SK-N-SH (cell line): Measurements from ENCODE around the gene CA5B. TPM values are rescaled to one million over a fixed set of nuclear protein-coding genes. Genes with fewer than 3 reads are reported as not detected.
"Not testable (repeated sequence)": the region's sequence is repeated elsewhere in the genome, so short reads cannot be mapped to it uniquely, and the experiment has no call there.

Source experiments
- CTCF ChIA-PET: fragments of 300-600, 350-600 bp; formaldehyde crosslinking; extraction: SDS; loops from one replicate; lab custom pipeline; 2021; lab: Yijun Ruan, JAX
- POLR2A ChIA-PET: fragments of 350-600 bp; sonication (Branson Sonifier 250); formaldehyde crosslinking; extraction: SDS; loops from one replicate; lab custom pipeline; 2020; ENCODE audit warnings: antibody characterized with exemption, inconsistent platforms; lab: Yijun Ruan, JAX
- DNase-seq: peaks from one replicate; pipeline ENCODE4 v3.0.0; 2012
- H2AFZ ChIP-seq: fragments of 200-600 bp; sonication (generic); 2 replicates; pipeline ENCODE4 v1.8.1; 2016; ENCODE audit warnings: antibody characterized with exemption, mild to moderate bottlenecking, low read depth
- H3F3A ChIP-seq: fragments of 200-600 bp; sonication (generic); replicated peaks from 2 replicates; pipeline ENCODE3; 2016; ENCODE audit warnings: antibody characterized with exemption, mild to moderate bottlenecking; ENCODE audit not compliant: insufficient read depth
- H3K27ac ChIP-seq, 2 experiments: fragments of 200-500 bp in 1 of 2; fragments of 200-600 bp in 1 of 2; sonication (Bioruptor generic) in 1 of 2; sonication (generic), shearing (Covaris generic) in 1 of 2; 2 replicates each; pipeline versions ENCODE4 v1.5.1 to v1.6.1; 2014 to 2016; ENCODE audit warnings: low read depth in 2 of 2, inconsistent platforms in 1 of 2, low read length in 1 of 2, mild to moderate bottlenecking in 1 of 2, mixed read lengths in 1 of 2
- H3K27me3 ChIP-seq: fragments of 200-600 bp; sonication (generic), shearing (Covaris generic); 2 replicates; pipeline ENCODE4 v1.6.1; 2016; ENCODE audit warnings: mixed run types; ENCODE audit not compliant: insufficient read depth
- H3K36me3 ChIP-seq, 2 experiments: fragments of 200-500 bp in 1 of 2; fragments of 200-600 bp in 1 of 2; sonication (Bioruptor generic) in 1 of 2; sonication (generic) in 1 of 2; replicated peaks in 1 of 2; 2 replicates each; pipeline versions ENCODE3 to v1.5.1; 2014 to 2016; ENCODE audit warnings: low read length in 1 of 2, mild to moderate bottlenecking in 1 of 2; ENCODE audit not compliant: insufficient read depth in 2 of 2, control insufficient read depth in 1 of 2
- H3K4me1 ChIP-seq, 2 experiments: fragments of 200-500 bp in 1 of 2; fragments of 200-600 bp in 1 of 2; sonication (Bioruptor generic) in 1 of 2; sonication (generic), shearing (Covaris generic) in 1 of 2; 2 replicates each; pipeline versions ENCODE4 v1.5.1 to v1.6.1; 2014 to 2016; ENCODE audit warnings: low read depth in 1 of 2, low read length in 1 of 2, mixed run types in 1 of 2; ENCODE audit not compliant: insufficient read depth in 2 of 2, control insufficient read depth in 1 of 2
- H3K4me2 ChIP-seq: fragments of 200-600 bp; sonication (generic), shearing (Covaris generic); 2 replicates; pipeline ENCODE4 v1.6.1; 2017; ENCODE audit warnings: mixed run types
- H3K4me3 ChIP-seq, 2 experiments: fragments of 200-500 bp in 1 of 2; fragments of 200-600 bp in 1 of 2; sonication (Bioruptor generic) in 1 of 2; sonication (generic), shearing (Covaris generic) in 1 of 2; 2 replicates each; pipeline versions ENCODE4 v1.5.1 to v1.8.1; 2014 to 2016; ENCODE audit warnings: low read depth in 2 of 2, inconsistent platforms in 1 of 2, low read length in 1 of 2, mild to moderate bottlenecking in 1 of 2, mixed read lengths in 1 of 2, moderate library complexity in 1 of 2
- H3K79me2 ChIP-seq: fragments of 200-600 bp; sonication (generic); 2 replicates; pipeline ENCODE4 v1.8.1; 2017; ENCODE audit warnings: mild to moderate bottlenecking; ENCODE audit not compliant: insufficient read depth
- H3K9ac ChIP-seq: fragments of 200-600 bp; sonication (generic); 2 replicates; pipeline ENCODE4 v1.6.1; 2017; ENCODE audit warnings: mixed run types
- H3K9me2 ChIP-seq: fragments of 200-600 bp; sonication (generic); 2 replicates; pipeline ENCODE4 v1.6.1; 2017; ENCODE audit warnings: mixed run types
- H3K9me3 ChIP-seq: fragments of 200-600 bp; sonication (generic); 2 replicates; pipeline ENCODE4 v1.6.1; 2017; ENCODE audit warnings: mixed run types, mild to moderate bottlenecking, moderate library complexity
- H4K20me1 ChIP-seq: fragments of 200-600 bp; sonication (generic); 2 replicates; pipeline ENCODE4 v1.6.1; 2017; ENCODE audit warnings: mild to moderate bottlenecking, mixed run types; ENCODE audit not compliant: insufficient read depth
- CTCF ChIP-seq: fragments of 200-600 bp; sonication (generic); IDR thresholded peaks from 2 replicates; pipeline ENCODE4 v1.6.1; 2017; ENCODE audit warnings: antibody characterized with exemption, mild to moderate bottlenecking, moderate library complexity
- ELF1 ChIP-seq: IDR thresholded peaks from 2 replicates; pipeline ENCODE4 v1.4.0; 2012
- EP300 ChIP-seq, 2 experiments: IDR thresholded peaks; 2 replicates each; pipeline versions ENCODE4 v1.4.0 to v1.6.1; 2012; ENCODE audit warnings: borderline replicate concordance in 1 of 2, low read depth in 1 of 2, low read length in 1 of 2
- EZH2phosphoT487 ChIP-seq: fragments of 200-600 bp; sonication (generic); IDR thresholded peaks from 2 replicates; pipeline ENCODE4 v1.6.1; 2017; ENCODE audit warnings: low read depth, mixed run types, mild to moderate bottlenecking, antibody characterized with exemption, moderate library complexity, borderline replicate concordance
- FOSL2 ChIP-seq: IDR thresholded peaks from 2 replicates; pipeline ENCODE4 v1.4.0; 2012; ENCODE audit warnings: low read depth, mild to moderate bottlenecking, moderate library complexity, borderline replicate concordance
- FOXJ3 ChIP-seq: sonication (generic); formaldehyde crosslinking; IDR thresholded peaks from 2 replicates; pipeline ENCODE4 v1.5.1; 2020; ENCODE audit warnings: mild to moderate bottlenecking, missing genetic modification reagents
- FOXM1 ChIP-seq: IDR thresholded peaks from 2 replicates; pipeline ENCODE4 v1.4.0; 2012; ENCODE audit warnings: low read depth, mild to moderate bottlenecking
- IRF3 ChIP-seq: fragments of 150-350 bp; IDR thresholded peaks from 2 replicates; pipeline ENCODE4 v1.6.1; 2016; ENCODE audit warnings: mild to moderate bottlenecking, low read depth, low read length
- JUND ChIP-seq: IDR thresholded peaks from 2 replicates; pipeline ENCODE4 v1.4.0; 2012
- MAX ChIP-seq: IDR thresholded peaks from 2 replicates; pipeline ENCODE4 v1.4.0; 2012; ENCODE audit warnings: low read depth
- MXI1 ChIP-seq: IDR thresholded peaks from 2 replicates; pipeline ENCODE4 v1.6.1; 2012; ENCODE audit warnings: mild to moderate bottlenecking, low read depth, low read length, improper control_type of control experiment
- PBX3 ChIP-seq: IDR thresholded peaks from 2 replicates; pipeline ENCODE4; 2012
- POLR2AphosphoS5 ChIP-seq: IDR thresholded peaks from 2 replicates; pipeline ENCODE4 v1.6.1; 2012; ENCODE audit warnings: low read depth, low read length
- RAD21 ChIP-seq: IDR thresholded peaks from 2 replicates; pipeline ENCODE4 v1.6.1; 2012; ENCODE audit warnings: mild to moderate bottlenecking, low read length
- RCOR1 ChIP-seq: fragments of 150-350 bp; IDR thresholded peaks from 2 replicates; pipeline ENCODE4 v1.6.1; 2017; ENCODE audit warnings: antibody characterized with exemption, low read length
- RFX5 ChIP-seq: IDR thresholded peaks from 2 replicates; pipeline ENCODE4 v1.6.1; 2012; ENCODE audit warnings: mild to moderate bottlenecking, improper control_type of control experiment, low read length
- YY1 ChIP-seq: IDR thresholded peaks from 2 replicates; pipeline ENCODE4 v1.4.0; 2012; ENCODE audit warnings: low read depth, mild to moderate bottlenecking
- WGBS: methylation state at CpG from one replicate; pipeline ENCODE4 v1.1.6; 2017; ENCODE audit warnings: low lambda C conversion rate; 5-methylcytosine and 5-hydroxymethylcytosine counted together
- polyA plus RNA-seq, 3 experiments: library from polyadenylated mRNA; depleted of rRNA; stranded (reverse); fragments of >200 nt; gene quantifications; 2 replicates each; pipeline ENCODE4 v1.2.3, GENCODE V29; 2012

The CA5B gene
- polyA plus RNA-seq, 1 of the 3 experiments (the other 2 are of a cell fraction): 4.4 TPM

- Histone ChIP-seq H3K9ac (no peak overlapping the region), H3K9me3 (no peaks in the 10 kb centered on the region), H3K4me1 (no peaks in the 10 kb centered on the region), H3K4me3 (no peak overlapping the region), H2AFZ (no peak overlapping the region), H3K27me3 (no peaks in the 10 kb centered on the region), H3K36me3 (peaks cover 32 to 41% of the 10 kb centered on the region in 2 experiments), H3K27ac (no peak overlapping the region), H3K9me2 (no peaks in the 10 kb centered on the region), H3K79me2 (no peaks in the 10 kb centered on the region), H3F3A (peaks cover 13% of the 10 kb centered on the region), H3K4me2 (no peak overlapping the region), H4K20me1 (no peaks in the 10 kb centered on the region)
- TF ChIP-seq CTCF: no peak
- TF ChIP-seq FOXJ3: no peak
- no peak for TF ChIP-seq RCOR1
- TF ChIP-seq MXI1: no peak
- TF ChIP-seq POLR2AphosphoS5: no peak
- no peak for TF ChIP-seq EP300 (IDR thresholded peaks at IDR 0.05; ENCODE audit: borderline replicate concordance in 1 of 2, low read depth in 1 of 2, low read length in 1 of 2)
- TF ChIP-seq RFX5: no peak
- TF ChIP-seq FOSL2: no peak
- no peak for TF ChIP-seq EZH2phosphoT487
- TF ChIP-seq RAD21: no peak
- TF ChIP-seq JUND: no peak
- no peak for DNase-seq
- ChIA-PET POLR2A (no interaction called here), CTCF (interaction anchor here (0.6 kb wide), 1 partner anchor 95 kb away, joined by 3 read pairs; no protein-coding TSS in a partner anchor)
- 94% methylated on average over 1 of the region's 1 CpG for WGBS
These were observed 91.1 kb downstream of the CA5B start for GRCh38 chrX:15829217-15829616.

- Histone ChIP-seq H3K36me3 (peaks cover 28 to 30% of the 10 kb centered on the region in 2 experiments), H3F3A (peaks cover 16% of the 10 kb centered on the region)
- H3K4me3 ChIP-seq, H3K79me2 ChIP-seq, H3K27ac ChIP-seq, H3K27me3 ChIP-seq, H3K9me2 ChIP-seq, POLR2A ChIA-PET, H4K20me1 ChIP-seq, CTCF ChIA-PET, H3K4me1 ChIP-seq, H3K9ac ChIP-seq, H2AFZ ChIP-seq, DNase-seq, H3K9me3 ChIP-seq, H3K4me2 ChIP-seq: not testable (repeated sequence)
- 80% methylated on average over 1 of the region's 2 CpGs for WGBS
These were observed 93.3 kb downstream of the CA5B start for GRCh38 chrX:15831347-15831746.

- Histone ChIP-seq H2AFZ (no peak overlapping the region), H3K27me3 (no peaks in the 10 kb centered on the region), H3K4me3 (no peak overlapping the region), H3K36me3 (peaks cover 5 to 9% of the 10 kb centered on the region in 2 experiments), H3K9me2 (no peaks in the 10 kb centered on the region), H4K20me1 (no peaks in the 10 kb centered on the region), H3K4me2 (no peak overlapping the region), H3K9ac (no peak overlapping the region), H3F3A (peaks cover 16% of the 10 kb centered on the region), H3K4me1 (peaks cover 0 to 3% of the 10 kb centered on the region in 2 experiments; a peak in 1 of 4 replicates), H3K9me3 (no peaks in the 10 kb centered on the region), H3K79me2 (no peaks in the 10 kb centered on the region), H3K27ac (no peak overlapping the region)
- ChIA-PET CTCF (interaction anchor here (0.8 to 0.9 kb wide), 2 partner anchors 18 to 29 kb away, joined by 3 to 4 read pairs; no protein-coding TSS in a partner anchor), POLR2A (no interaction called here)
- TF ChIP-seq FOXM1 (no peak), IRF3 (no peak), MAX (no peak), CTCF (no peak), PBX3 (no peak), FOXJ3 (no peak), YY1 (no peak), RAD21 (no peak), ELF1 (no peak)
- WGBS: 72% methylated on average over 3 of the region's 3 CpGs
- no peak for DNase-seq
These were observed 96.0 kb downstream of the CA5B start for GRCh38 chrX:15834053-15834452.
